ENCODE results near the gene PNMA8B. TPM values are rescaled to one million over a fixed set of nuclear protein-coding genes. Genes with fewer than 3 reads are reported as not detected.

Gene PNMA8B
- polyA plus RNA-seq, 1 donor from 2014 or later, result not detected

GRCh38 chr19:46442808-46443450, 52.7 kb downstream of the PNMA8B start:
- Mint-ChIP-seq H3K36me3 (peaks cover 1% of the 10 kb centered on the region), H3K27me3 (peaks cover 5% of the 10 kb centered on the region), H3K4me3 (no peak overlapping the region), H3K9me3 (peaks cover 0 to 4% (median 2%) of the 10 kb centered on the region in 3 donors), H3K27ac (no peak overlapping the region), H3K4me1 (peaks cover 0 to 3% (median 0%) of the 10 kb centered on the region in 3 donors)

DNA sequence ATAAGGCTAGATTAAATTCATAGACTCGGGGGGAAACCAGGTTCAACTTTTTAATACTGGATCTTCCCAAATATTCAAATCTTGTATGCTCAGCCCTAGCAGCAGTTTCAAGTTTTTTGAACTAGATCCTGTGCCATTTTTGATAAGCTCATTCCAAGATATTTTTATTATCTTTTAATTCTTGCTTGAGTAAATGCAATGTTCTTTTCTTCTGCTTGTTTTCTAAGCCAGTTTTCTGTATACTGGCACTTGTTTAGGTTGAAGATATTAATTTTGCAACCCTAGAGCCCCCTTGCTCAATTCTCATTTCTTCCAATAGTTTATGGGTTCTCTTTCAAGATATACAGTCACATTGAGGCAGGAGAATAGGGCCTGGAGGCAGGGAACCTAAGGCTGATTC, 53.8 kb downstream of the PNMA8B start:
- Mint-ChIP-seq H3K36me3 (peaks cover 1% of the 10 kb centered on the region), H3K4me1 (peaks cover 0 to 3% (median 0%) of the 10 kb centered on the region in 3 donors), H3K27me3 (peaks cover 5% of the 10 kb centered on the region), H3K4me3 (no peak overlapping the region), H3K9me3 (peaks cover 0 to 4% (median 2%) of the 10 kb centered on the region in 3 donors), H3K27ac (no peak overlapping the region)

Other genes with a start within 250 kb of the PNMA8B start
- gene HIF3A, start 198.8 kb downstream of the PNMA8B start, polyA plus RNA-seq, result not detected
- 32.9 TPM for gene PPP5C, start 148.8 kb downstream of the PNMA8B start, polyA plus RNA-seq
- gene CCDC8, start 82.3 kb downstream of the PNMA8B start, polyA plus RNA-seq, result not detected
- not detected for gene PNMA8C, start 66.9 kb downstream of the PNMA8B start, polyA plus RNA-seq
- not detected for gene PNMA8A, start 24.3 kb downstream of the PNMA8B start, polyA plus RNA-seq
- gene CALM3, start 105.5 kb upstream of the PNMA8B start, polyA plus RNA-seq, result 81.2 TPM
- gene PTGIR, start 129.2 kb upstream of the PNMA8B start, polyA plus RNA-seq, result 0.21 TPM
- not detected for gene GNG8, start 140.3 kb upstream of the PNMA8B start, polyA plus RNA-seq
- gene DACT3, start 165.3 kb upstream of the PNMA8B start, polyA plus RNA-seq, result not detected
- gene PRKD2, start 221.2 kb upstream of the PNMA8B start, polyA plus RNA-seq, result 143 TPM

Measured in IgD-negative memory B cell (primary cell).